ENCODE data around the gene MRPL43. TPM values are rescaled to one million over a fixed set of nuclear protein-coding genes. Genes with fewer than 3 reads are reported as not detected.
A peak's percentile ranks its signal among the peaks of the same experiment; 100 is the strongest.

Gene MRPL43
- total and polyA plus RNA-seq, 2 experiments from 2014 or later, result 60.4 to 126 TPM

- Histone ChIP-seq H2AFZ (peak overlapping the region; percentile 74), H3K9me2 (ENCODE audit: insufficient read depth) (no peaks in the 10 kb centered on the region), H3K79me2 (replicated peaks; ENCODE audit: insufficient read depth) (peaks cover 22% of the 10 kb centered on the region), H3K4me2 (peak overlapping the region; percentile 97), H3K4me3 (peak overlapping the region; percentile 90), H3F3A (replicated peaks; ENCODE audit: low read depth) (peaks cover 29% of the 10 kb centered on the region), H3K27ac (ENCODE audit: low read depth) (peak overlapping the region; percentile 95), H3K27me3 (ENCODE audit: insufficient read depth) (no peaks in the 10 kb centered on the region), H4K20me1 (replicated peaks; ENCODE audit: insufficient read depth) (no peaks in the 10 kb centered on the region; the same call in 1 of the 2 replicates), H3K4me1 (ENCODE audit: insufficient read depth) (peaks cover 36% of the 10 kb centered on the region), H3K36me3 (ENCODE audit: insufficient read depth) (peaks cover 8% of the 10 kb centered on the region)
- Mint-ChIP-seq H3K27me3 (ENCODE audit: insufficient read depth, low read depth, poor library complexity) (peaks cover 25% of the 10 kb centered on the region), H3K36me3 (ENCODE audit: low read depth) (peaks cover 26% of the 10 kb centered on the region), H3K9me3 (no peaks in the 10 kb centered on the region; the same call in 2 of the 3 replicates), H3K27ac (peak overlapping the region; percentile 71), H3K4me3 (peak overlapping the region; percentile 76), H3K4me1 (peaks cover 42% of the 10 kb centered on the region)
- DNase-seq (ENCODE audit: low spot score), result peak; percentile 76
- TF ChIP-seq POLR2AphosphoS5 (IDR thresholded peaks at IDR 0.05; ENCODE audit: low read depth), result 0 out of 2 replicates have a peak, but pooled peaks have one; percentile 51
- TF ChIP-seq NANOG (IDR thresholded peaks at IDR 0.05; ENCODE audit: borderline replicate concordance), result no peak
- peak; percentile 29 for ATAC-seq
Measured at GRCh38 chr10:100998183-100998990, 11.1 kb upstream of the MRPL43 start.

GRCh38 chr10:100997360-100998182, 10.3 kb upstream of the MRPL43 start:
- Histone ChIP-seq H4K20me1 (replicated peaks; ENCODE audit: insufficient read depth) (no peaks in the 10 kb centered on the region; the same call in 1 of the 2 replicates), H3K27ac (ENCODE audit: low read depth) (peak overlapping the region; percentile 95), H2AFZ (peak overlapping the region; percentile 90), H3K79me2 (replicated peaks; ENCODE audit: insufficient read depth) (peaks cover 22% of the 10 kb centered on the region), H3K9me2 (ENCODE audit: insufficient read depth) (no peaks in the 10 kb centered on the region), H3K4me2 (peak overlapping the region; percentile 97), H3K36me3 (ENCODE audit: insufficient read depth) (peaks cover 16% of the 10 kb centered on the region), H3K27me3 (ENCODE audit: insufficient read depth) (no peaks in the 10 kb centered on the region), H3K4me1 (ENCODE audit: insufficient read depth) (peaks cover 36% of the 10 kb centered on the region), H3F3A (replicated peaks; ENCODE audit: low read depth) (peaks cover 33% of the 10 kb centered on the region), H3K4me3 (peak overlapping the region; percentile 90)
- H3K27me3 Mint-ChIP-seq (ENCODE audit: insufficient read depth, low read depth, poor library complexity), result peaks cover 28% of the 10 kb centered on the region
- H3K27ac Mint-ChIP-seq, result peak overlapping the region; percentile 96
- no peaks in the 10 kb centered on the region; the same call in 2 of the 3 replicates for H3K9me3 Mint-ChIP-seq
- DNase-seq (ENCODE audit: low spot score), result peak; percentile 92
- H3K4me1 Mint-ChIP-seq, result peaks cover 42% of the 10 kb centered on the region
- no peak for TF ChIP-seq NANOG (IDR thresholded peaks at IDR 0.05; ENCODE audit: borderline replicate concordance)
- peak; percentile 76 to 82 for TF ChIP-seq CTCF (conservative IDR thresholded peaks at IDR 0.05; ENCODE audit: low read depth in 2 of 2)
- no peak for TF ChIP-seq ZNF114 (CRISPR knock-in tag; IDR thresholded peaks at IDR 0.05)
- TF ChIP-seq STAT1 (IDR thresholded peaks at IDR 0.05; ENCODE audit: unreplicated experiment), result no peak
- TF ChIP-seq EZH2phosphoT487 (IDR thresholded peaks at IDR 0.05; ENCODE audit: unreplicated experiment), result no peak
- no peak for TF ChIP-seq ETS1 (IDR thresholded peaks at IDR 0.05)
- no peak for TF ChIP-seq JUNB (IDR thresholded peaks at IDR 0.05; ENCODE audit: unreplicated experiment)
- no peak for TF ChIP-seq EZH2 (IDR thresholded peaks at IDR 0.05; ENCODE audit: low read depth, unreplicated experiment)
- TF ChIP-seq CREB1 (CRISPR knock-in tag; IDR thresholded peaks at IDR 0.05; ENCODE audit: low read depth), result peak; percentile 27; the same call in 1 of the 2 replicates
- peak; percentile 59 for ATAC-seq
- peak overlapping the region; percentile 76 for H3K4me3 Mint-ChIP-seq
- peaks cover 26% of the 10 kb centered on the region for H3K36me3 Mint-ChIP-seq (ENCODE audit: low read depth)
